ENCODE results near the gene INF2.

INF2 gene

DNA sequence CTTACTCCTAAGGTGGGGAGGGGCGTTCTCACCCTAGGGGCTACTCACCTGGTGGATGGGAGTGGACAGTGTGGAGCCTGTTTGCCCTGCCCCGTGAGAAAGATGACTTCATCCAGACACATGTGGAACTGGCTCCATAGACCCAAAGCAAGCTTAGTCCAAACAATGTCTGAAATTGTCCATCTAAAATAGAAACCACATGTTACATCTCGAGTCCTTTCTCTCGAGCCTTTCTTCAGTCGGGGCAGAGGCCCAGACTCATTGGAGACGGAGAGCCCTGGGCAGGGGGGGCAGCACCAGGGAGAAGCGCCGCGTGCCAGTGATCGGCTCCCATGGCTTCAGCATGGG lies 67.8 kb downstream of the INF2 start:
- H3K4me3 ChIP-seq (ENCODE audit: low read depth, low read length), result no peak overlapping the region
- TF ChIP-seq, protein P1, sequence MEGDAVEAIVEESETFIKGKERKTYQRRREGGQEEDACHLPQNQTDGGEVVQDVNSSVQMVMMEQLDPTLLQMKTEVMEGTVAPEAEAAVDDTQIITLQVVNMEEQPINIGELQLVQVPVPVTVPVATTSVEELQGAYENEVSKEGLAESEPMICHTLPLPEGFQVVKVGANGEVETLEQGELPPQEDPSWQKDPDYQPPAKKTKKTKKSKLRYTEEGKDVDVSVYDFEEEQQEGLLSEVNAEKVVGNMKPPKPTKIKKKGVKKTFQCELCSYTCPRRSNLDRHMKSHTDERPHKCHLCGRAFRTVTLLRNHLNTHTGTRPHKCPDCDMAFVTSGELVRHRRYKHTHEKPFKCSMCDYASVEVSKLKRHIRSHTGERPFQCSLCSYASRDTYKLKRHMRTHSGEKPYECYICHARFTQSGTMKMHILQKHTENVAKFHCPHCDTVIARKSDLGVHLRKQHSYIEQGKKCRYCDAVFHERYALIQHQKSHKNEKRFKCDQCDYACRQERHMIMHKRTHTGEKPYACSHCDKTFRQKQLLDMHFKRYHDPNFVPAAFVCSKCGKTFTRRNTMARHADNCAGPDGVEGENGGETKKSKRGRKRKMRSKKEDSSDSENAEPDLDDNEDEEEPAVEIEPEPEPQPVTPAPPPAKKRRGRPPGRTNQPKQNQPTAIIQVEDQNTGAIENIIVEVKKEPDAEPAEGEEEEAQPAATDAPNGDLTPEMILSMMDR (IDR thresholded peaks at IDR 0.05; ENCODE audit: low read depth, low read length), result no peak

DNA sequence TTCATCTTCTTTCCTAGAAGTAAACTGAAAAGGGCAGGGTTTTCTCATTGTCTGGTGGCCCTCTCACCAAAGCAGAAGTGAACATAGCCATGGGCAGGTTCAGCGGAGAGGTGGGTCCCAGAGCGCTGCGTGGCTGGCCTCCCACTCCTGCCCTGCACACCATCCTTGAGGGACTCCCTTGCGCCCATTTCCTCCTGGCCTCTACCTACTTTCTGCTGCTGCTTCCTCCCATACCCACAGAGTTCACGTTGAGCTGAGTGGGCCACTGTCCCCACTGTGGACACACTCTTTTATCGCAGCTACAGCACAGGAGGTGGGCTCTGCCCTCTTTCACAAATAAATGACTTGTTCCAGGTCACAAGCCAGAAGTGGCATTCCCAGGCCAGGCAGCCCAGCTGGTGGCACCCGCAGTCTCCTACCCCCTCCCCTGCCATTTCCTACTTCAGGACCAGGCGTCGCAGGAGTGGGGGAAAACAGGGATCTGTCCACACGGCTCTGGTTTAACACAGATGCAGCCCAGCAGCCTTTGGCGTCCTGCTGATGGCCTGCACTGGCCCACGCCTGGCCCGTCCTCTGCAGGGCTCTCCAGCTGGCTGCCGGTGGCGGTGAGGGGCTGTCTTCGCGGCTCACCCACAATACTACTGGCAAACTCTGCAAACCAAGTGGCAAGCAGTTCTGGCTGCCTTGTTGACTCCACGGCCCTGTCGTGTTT lies 68.4 kb downstream of the INF2 start:
- TF ChIP-seq, protein P1 (IDR thresholded peaks at IDR 0.05; ENCODE audit: low read depth, low read length), result no peak
- H3K4me3 ChIP-seq (ENCODE audit: low read depth, low read length), result no peak overlapping the region

DNA sequence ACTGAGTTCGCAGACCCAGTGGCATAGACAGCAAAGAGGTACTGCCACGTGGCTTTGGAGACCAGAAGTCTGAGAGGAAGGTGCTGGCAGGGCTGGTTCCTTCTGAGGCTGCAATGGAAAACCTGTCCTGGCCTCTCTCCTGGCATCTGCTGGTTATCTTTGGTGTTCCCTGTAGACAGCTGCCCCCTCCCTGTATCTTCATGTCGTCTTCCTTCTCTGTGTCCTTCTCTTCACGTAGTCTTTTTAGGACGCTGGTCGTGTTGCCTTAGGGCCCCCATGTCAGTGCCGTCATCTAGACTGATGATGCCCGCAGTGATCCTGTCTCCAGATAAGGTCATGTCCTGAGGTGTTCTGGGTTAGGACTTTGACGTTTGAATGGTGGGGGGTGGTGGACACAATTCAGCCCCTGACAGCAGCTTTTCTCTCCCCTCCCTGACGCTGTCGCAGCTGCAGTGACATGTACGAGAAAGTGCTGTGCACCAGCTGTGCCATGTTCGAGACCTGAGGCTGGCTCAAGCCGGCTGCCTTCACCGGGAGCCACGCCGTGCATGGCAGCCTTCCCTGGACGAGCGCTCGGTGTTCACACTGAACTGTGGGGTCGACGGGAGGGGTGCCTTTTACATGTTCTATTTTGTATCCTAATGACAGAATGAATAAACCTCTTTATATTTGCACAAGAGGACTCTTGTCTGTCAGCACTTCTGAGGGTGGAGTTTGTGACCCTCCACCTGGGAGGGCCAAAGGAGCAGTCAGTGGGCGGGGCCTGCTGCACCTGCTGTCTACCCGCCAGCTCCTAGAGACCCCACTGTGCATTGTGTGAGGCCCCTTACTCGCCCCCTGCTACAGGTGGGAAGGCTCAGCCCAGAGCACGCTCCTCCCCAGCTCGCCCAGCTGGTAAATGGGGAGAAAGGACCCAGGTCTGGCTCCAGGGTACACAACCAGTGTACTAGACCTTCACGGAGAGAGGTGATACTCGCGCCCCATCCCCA lies 69.9 kb downstream of the INF2 start:
- TF ChIP-seq, protein P1 (IDR thresholded peaks at IDR 0.05; ENCODE audit: low read depth, low read length), result no peak
- no peak overlapping the region for H3K4me3 ChIP-seq (ENCODE audit: low read depth, low read length)

GRCh38 chr14:104765517-104765916 lies 76.1 kb downstream of the INF2 start:
- TF ChIP-seq, protein P1 (IDR thresholded peaks at IDR 0.05; ENCODE audit: low read depth, low read length), result no peak
- H3K4me3 ChIP-seq (ENCODE audit: low read depth, low read length), result no peak overlapping the region

DNA sequence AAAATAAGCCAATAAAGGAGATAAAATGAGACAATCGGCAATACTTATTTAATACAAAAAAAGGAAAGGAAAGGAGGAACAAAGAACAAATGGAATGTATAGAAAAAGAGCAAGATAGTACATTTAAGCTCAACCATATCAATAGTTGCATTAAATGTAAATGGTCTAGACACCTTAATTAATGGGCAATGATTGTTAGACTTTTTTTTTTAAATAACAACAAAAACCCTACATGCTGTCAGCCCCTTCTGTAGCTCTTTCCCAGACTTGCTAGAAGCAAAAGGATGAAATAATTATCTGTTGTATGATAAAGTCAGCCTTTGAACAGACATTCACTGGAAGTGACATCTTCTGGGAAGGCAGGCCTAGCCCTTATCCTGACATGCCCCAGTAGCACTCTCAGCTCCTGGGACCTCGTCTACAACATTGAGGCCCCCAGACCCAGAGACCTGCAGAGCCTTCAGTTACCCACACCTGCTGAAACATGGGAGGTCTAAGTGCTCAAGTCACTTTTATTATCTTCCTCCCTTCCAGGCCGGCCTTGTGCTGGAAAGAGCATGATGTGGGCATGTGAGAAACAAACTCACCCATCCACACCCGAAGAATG lies 76.9 kb downstream of the INF2 start:
- H3K4me3 ChIP-seq (ENCODE audit: low read depth, low read length), result no peak overlapping the region
- TF ChIP-seq, protein P1 (IDR thresholded peaks at IDR 0.05; ENCODE audit: low read depth, low read length), result no peak

- TF ChIP-seq, protein P1 (IDR thresholded peaks at IDR 0.05; ENCODE audit: low read depth, low read length), result no peak
- no peak overlapping the region for H3K4me3 ChIP-seq (ENCODE audit: low read depth, low read length)
Measured at GRCh38 chr14:104766863-104767633, 77.6 kb downstream of the INF2 start.
